Right atrium auricular region (tissue), 2 donors: ENCODE results near the gene CTPS2. TPM values are rescaled to one million over a fixed set of nuclear protein-coding genes. Genes with fewer than 3 reads are reported as not detected.

Source experiments
- DNase-seq: peaks from one replicate; pipeline ENCODE4 v3.0.0-alpha.2; 2019; ENCODE audit warnings: low spot score
- H3K27ac ChIP-seq, 2 donors: fragments of 200-600 bp; sonication (generic); 1 replicate in 1 of 2; 2 replicates in 1 of 2; pipeline ENCODE4 v1.5.1; 2016 to 2019
- H3K27me3 ChIP-seq, 2 donors: fragments of 200-600 bp; sonication (generic); one replicate each; pipeline versions ENCODE4 v1.5.1 to v1.6.0; 2017 to 2019
- H3K36me3 ChIP-seq: fragments of 200-600 bp; sonication (generic); one replicate; pipeline ENCODE4 v1.5.1; 2016
- H3K4me1 ChIP-seq, 2 donors: fragments of 200-600 bp; sonication (generic); one replicate each; pipeline versions ENCODE4 v1.5.1 to v1.6.0; 2017 to 2019
- H3K4me3 ChIP-seq, 2 donors: fragments of 200-600 bp; sonication (generic); 1 replicate in 1 of 2; 2 replicates in 1 of 2; pipeline ENCODE4 v1.5.1; 2017 to 2019; ENCODE audit warnings: mild to moderate bottlenecking in 1 of 2, moderate library complexity in 1 of 2
- H3K9me3 ChIP-seq, 2 donors: fragments of 200-600 bp; sonication (generic); one replicate each; pipeline ENCODE4 v1.5.1; 2019
- CTCF ChIP-seq, 2 donors: fragments of 200-600 bp; sonication (generic); IDR thresholded peaks; one replicate each; pipeline ENCODE4 v1.5.1; 2019; ENCODE audit warnings: antibody characterized with exemption in 2 of 2
- total RNA-seq, 2 donors: library from RNA; depleted of rRNA; stranded (reverse); fragments of >200 nt; gene quantifications; one replicate each; pipeline ENCODE4 v1.1.0, GENCODE V29; 2016

Gene CTPS2
- total RNA-seq, 2 donors from 2014 or later: 4.4 to 4.8 TPM

DNA sequence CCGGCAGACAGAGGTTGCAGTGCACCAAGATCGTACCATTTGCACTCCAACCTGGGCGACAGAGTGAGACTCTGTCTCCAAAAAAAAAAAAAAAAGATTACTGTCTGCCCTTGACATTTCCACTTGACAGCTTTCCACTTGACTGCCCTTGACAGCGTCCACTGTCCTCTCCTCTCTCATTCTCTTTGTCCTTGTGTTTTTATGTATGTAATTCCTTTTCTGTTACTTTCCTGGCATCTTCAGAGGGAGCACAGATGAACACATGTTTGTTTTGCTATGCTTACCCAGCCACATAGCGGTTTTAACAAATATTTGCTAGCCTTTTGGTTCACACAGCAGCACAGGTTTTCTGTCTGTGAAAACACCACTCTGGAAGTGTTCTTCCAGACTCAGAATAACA, 33.2 kb upstream of the CTPS2 start:
- TF ChIP-seq CTCF (IDR thresholded peaks at IDR 0.05): no peak
- no peak overlapping the region for H3K4me3 ChIP-seq
- H3K27ac ChIP-seq: no peak overlapping the region
- H3K27me3 ChIP-seq: no peaks in the 10 kb centered on the region
- no peaks in the 10 kb centered on the region for H3K4me1 ChIP-seq
- H3K36me3 ChIP-seq: peaks cover 73% of the 10 kb centered on the region
- no peak for DNase-seq
- no peaks in the 10 kb centered on the region for H3K9me3 ChIP-seq

DNA sequence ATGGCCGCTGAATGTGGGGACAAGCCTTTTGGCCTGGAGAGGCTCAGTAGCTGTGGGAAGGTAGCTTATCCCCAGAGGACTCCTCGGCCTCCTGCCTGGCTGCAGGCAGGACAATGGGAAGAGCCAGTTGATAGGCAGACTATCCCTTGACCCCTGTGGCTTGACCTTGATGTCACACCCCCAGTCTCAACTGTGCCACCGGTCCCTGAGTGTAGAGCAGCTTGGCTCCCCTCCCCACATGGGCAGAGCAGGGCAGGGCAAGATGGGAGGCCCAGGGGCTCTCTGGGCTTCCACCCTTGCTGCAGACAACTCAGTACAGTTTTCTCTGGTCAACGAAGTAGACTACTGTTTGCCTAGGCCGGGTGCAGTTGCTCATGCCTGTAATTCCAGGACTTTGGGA, 32.6 kb upstream of the CTPS2 start:
- Histone ChIP-seq H3K9me3 (no peaks in the 10 kb centered on the region), H3K4me3 (no peak overlapping the region), H3K36me3 (peaks cover 67% of the 10 kb centered on the region), H3K27me3 (no peaks in the 10 kb centered on the region), H3K27ac (no peak overlapping the region), H3K4me1 (no peaks in the 10 kb centered on the region)
- TF ChIP-seq CTCF (IDR thresholded peaks at IDR 0.05): no peak
- DNase-seq: no peak

GRCh38 chrX:16743604-16744325, 31.3 kb upstream of the CTPS2 start:
- Histone ChIP-seq H3K27ac (no peak overlapping the region), H3K27me3 (no peaks in the 10 kb centered on the region), H3K4me1 (no peaks in the 10 kb centered on the region), H3K36me3 (peaks cover 62% of the 10 kb centered on the region), H3K4me3 (no peak overlapping the region), H3K9me3 (no peaks in the 10 kb centered on the region)
- DNase-seq: no peak
- TF ChIP-seq CTCF (IDR thresholded peaks at IDR 0.05): no peak

DNA sequence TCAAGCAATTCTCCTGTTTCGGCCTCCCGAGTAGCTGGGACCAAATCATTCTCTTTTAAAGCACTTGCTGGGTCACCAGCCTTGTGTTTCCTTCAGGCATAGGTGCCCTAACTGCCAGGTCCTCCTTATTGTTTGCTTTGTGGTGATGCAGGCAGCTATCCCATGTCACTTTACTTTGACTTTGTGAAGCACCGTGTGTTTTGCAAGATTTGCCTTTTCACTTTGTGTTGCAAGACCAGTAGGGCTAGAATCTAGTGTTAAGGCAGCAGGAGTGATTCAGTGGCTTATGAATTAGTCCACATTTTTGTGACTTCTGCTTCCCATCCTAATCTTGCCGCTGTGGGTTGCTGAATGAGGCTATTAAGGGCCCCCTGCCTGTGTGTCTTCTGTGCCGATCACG, 27.1 kb upstream of the CTPS2 start:
- no peak overlapping the region for H3K27ac ChIP-seq
- no peaks in the 10 kb centered on the region for H3K9me3 ChIP-seq
- no peak for DNase-seq
- H3K4me1 ChIP-seq: no peaks in the 10 kb centered on the region
- H3K36me3 ChIP-seq: peaks cover 70% of the 10 kb centered on the region
- TF ChIP-seq CTCF (IDR thresholded peaks at IDR 0.05): no peak
- H3K27me3 ChIP-seq: no peaks in the 10 kb centered on the region
- no peak overlapping the region for H3K4me3 ChIP-seq

DNA sequence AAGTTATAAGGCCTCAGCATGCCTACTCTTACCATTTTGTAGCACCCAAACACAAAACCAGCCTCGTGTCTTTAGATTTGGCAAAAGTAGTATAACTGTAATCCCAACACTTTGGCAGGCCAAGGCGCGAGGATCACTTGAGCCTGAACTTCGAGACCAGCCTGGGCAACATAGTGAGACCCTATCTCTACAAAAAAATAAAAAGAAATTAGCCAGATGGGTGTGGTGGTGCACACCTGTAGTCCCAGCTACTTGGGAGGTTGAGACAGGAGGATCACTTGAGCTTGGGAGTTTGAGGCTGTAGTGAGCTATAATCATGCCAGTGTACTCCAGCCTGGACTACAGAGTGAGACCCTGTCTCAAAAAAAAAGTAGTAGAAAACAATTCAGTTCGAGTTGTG, 24.6 kb upstream of the CTPS2 start:
- no peak for TF ChIP-seq CTCF (IDR thresholded peaks at IDR 0.05)
- Histone ChIP-seq H3K36me3 (peaks cover 47% of the 10 kb centered on the region), H3K9me3 (no peaks in the 10 kb centered on the region), H3K4me1 (no peaks in the 10 kb centered on the region), H3K4me3 (no peak overlapping the region), H3K27ac (no peak overlapping the region), H3K27me3 (no peaks in the 10 kb centered on the region)
- no peak for DNase-seq

GRCh38 chrX:16733013-16733412, 20.5 kb upstream of the CTPS2 start:
- TF ChIP-seq CTCF (IDR thresholded peaks at IDR 0.05): no peak
- Histone ChIP-seq H3K27me3 (no peaks in the 10 kb centered on the region), H3K9me3 (no peaks in the 10 kb centered on the region), H3K4me3 (no peak overlapping the region), H3K27ac (no peak overlapping the region), H3K36me3 (peaks cover 29% of the 10 kb centered on the region), H3K4me1 (no peaks in the 10 kb centered on the region)
- DNase-seq: no peak
